Inflammatory macrophage (primary cell): ENCODE results near the gene GNAS.

Experiments used
- DNase-seq, 2 donors: peaks; one replicate each; pipeline ENCODE4 v3.0.0-alpha.2; 2020 to 2022

GNAS gene

GRCh38 chr20:58899512-58899911 is 47.0 kb downstream of the GNAS start:
- no peak for DNase-seq

GRCh38 chr20:58900397-58900796 is 47.9 kb downstream of the GNAS start:
- DNase-seq = no peak

DNA sequence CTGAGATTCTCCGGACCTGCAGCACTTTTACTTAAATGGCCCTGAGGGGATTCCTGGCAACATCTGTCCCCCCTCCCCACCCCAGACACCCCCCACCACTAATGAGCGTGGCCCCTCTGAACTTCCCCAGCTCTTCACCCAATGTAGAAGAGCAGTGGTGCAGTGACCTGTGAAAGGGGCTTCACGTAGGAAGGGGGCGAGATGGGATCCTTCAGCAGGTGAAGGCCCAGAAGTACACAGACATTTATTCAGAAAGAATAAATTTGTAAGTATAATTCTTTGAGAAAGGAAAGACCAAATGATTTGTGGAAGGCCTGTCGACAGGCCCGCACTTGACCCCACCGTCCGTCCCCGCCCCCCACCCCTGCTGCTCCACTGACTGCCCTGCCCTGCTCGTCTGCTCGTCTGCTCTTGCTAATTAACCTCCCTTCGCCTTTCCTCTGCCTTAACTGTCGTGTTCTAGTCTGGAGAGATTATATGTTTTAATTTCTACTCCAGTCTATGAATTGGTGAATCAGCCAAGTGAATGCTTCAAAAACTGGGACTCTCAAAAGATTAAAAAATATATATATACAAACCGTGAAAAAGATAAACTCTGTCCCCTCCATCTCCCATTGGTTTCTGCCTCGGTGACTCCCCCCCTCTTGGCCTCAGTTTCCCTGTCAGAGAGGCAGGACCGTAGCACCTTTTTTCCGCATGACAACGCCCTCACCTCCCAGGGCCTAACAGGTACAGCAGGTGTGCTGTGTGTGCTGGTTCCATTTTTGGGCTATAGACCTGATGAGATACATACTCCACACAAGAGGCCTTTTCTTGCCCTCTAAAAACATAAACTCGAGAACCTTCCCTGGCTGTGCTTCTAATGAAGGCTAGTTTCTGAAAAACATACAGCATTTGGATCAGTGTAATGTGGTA is 49.2 kb downstream of the GNAS start:
- no peak for DNase-seq

- DNase-seq = peak in 1 of 2 donors; percentile 25
Observed at GRCh38 chr20:58903614-58904013, 51.1 kb downstream of the GNAS start.

DNA sequence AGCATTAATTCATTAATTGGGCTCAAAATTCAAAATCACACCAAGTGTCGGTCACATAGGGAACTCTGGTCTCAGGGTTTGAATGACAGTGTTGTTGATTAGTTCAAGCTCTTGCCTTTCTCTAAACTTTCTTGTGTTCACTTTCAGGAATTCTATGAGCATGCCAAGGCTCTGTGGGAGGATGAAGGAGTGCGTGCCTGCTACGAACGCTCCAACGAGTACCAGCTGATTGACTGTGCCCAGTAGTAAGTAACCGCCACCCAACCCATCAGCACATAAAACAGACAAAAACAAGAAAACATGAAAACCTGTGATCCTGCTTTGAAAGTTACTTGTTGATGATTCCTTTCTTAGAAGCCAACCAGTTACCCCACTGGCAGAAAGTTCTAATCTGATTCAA is 52.7 kb downstream of the GNAS start:
- DNase-seq = no peak

GRCh38 chr20:58906111-58906510 is 53.6 kb downstream of the GNAS start:
- DNase-seq = no peak

DNA sequence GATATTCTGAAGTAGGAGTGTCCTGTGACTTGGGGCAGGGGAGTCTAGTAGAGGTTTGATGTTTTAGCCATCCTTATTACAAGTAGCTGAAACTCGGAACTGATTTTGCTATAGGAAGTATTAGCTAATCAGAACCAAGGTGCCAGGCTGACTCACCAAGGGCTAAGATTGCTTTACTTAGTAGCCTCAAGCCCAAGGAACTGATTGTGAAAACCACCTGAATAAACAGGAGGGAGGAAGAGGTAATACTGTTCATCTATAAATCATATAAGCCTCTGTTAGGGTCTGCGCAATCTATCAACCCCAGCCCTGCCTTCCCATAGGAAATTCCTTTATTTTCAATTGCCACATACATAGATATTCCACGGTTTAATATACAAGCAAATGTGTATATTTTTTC is 54.4 kb downstream of the GNAS start:
- peak; percentile 62 to 74 for DNase-seq

DNA sequence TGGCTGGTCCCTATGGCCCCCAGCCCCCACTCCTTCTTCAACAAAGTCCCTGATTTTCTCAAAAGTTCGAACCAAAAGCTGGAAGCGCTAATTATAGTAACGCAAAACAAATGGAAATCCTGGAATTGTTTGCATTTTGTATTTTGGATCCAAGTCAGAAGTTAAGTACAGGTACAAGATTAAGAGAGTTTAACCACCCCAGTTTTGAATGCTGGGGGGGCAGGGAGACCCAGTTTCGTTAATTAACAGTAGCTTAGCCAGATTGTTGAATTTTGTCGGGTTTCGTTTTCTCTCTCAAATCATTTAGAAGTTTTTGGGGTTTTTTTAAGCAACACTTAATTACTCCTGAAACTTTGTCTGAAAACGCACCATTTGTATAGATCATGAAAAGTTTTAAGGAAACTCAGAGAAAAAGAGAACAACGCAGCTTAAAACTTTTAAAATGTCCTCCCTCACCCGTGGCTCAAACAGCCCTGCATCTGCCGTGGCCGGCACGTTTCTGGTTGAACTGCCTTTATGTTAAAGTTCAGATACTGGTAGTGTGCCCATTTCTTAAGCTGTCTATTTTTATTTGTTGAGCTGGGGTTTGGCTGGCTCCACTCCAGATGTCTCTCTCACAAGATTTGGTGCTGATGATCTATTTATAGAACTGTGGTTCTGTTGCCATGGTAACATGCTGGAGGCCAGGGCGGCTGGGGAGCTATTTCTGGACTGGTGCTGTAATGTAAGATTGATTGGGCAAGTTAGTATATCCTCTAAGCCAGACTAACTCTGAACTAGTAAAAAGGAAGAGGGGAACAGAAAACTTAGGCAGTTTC is 55.0 kb downstream of the GNAS start:
- DNase-seq = peak; percentile 98 to 99

GRCh38 chr20:58908221-58908620 is 55.7 kb downstream of the GNAS start:
- DNase-seq = no peak

- DNase-seq = no peak
Observed at GRCh38 chr20:58908941-58909340, 56.4 kb downstream of the GNAS start.

DNA sequence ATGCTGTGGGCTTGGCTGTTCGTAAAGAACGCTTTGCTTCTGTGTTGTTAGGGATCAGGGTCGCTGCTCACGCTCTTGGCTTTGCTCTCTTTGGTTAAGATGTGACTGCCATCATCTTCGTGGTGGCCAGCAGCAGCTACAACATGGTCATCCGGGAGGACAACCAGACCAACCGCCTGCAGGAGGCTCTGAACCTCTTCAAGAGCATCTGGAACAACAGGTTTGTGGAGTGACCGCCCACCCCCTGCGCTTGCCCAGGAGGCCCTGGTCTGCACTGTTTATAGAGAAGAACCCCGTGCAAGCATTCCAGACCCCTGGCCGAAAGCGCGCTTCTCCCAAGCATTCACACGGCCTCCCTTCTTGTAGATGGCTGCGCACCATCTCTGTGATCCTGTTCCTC is 57.1 kb downstream of the GNAS start:
- DNase-seq = no peak

GRCh38 chr20:58910473-58910872 is 58.0 kb downstream of the GNAS start:
- DNase-seq = no peak

GRCh38 chr20:58911309-58911708 is 58.8 kb downstream of the GNAS start:
- DNase-seq = no peak

- DNase-seq = no peak
Observed at GRCh38 chr20:58911970-58912369, 59.5 kb downstream of the GNAS start.

DNA sequence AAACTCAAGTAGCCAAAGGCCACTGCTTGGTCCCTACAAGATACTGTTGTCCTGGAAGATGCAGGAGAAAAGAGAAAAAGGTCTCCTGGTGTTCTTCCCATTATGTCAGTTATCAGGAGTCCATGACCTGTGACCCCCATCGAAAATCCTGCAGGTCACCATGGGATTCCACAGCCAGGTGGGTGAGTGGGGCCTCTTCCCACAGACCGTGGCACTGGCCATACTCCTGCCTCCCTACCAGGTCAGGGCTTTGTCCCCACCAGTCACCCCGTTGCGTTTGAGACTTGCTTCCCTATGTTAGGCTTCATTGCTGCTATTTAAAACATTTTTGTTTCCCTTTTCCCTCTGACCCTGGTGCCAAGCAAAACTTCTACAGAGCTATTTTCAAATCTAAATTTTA is 60.6 kb downstream of the GNAS start:
- DNase-seq = no peak

DNA sequence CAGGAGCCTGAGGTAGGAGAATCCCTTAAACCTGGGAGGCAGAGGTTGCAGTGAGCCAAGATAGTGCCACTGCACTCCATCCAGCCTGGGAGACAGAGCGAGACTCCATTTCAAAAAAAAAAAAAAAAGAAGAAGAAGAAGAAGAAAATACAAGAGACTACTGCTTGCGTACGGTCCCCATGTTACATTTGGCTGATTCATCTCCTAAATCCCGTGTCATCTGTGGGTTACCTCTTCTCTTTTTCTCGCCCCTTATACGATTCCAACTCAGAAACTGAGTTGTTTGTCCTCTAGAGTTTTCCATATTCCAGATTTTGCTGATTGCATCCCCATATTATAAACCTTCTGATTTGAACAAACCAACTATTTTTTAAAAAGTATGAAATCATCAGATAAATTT is 66.1 kb downstream of the GNAS start:
- DNase-seq = peak; percentile 30 to 43

- DNase-seq = no peak
Observed at GRCh38 chr20:58921564-58921963, 69.0 kb downstream of the GNAS start.

DNA sequence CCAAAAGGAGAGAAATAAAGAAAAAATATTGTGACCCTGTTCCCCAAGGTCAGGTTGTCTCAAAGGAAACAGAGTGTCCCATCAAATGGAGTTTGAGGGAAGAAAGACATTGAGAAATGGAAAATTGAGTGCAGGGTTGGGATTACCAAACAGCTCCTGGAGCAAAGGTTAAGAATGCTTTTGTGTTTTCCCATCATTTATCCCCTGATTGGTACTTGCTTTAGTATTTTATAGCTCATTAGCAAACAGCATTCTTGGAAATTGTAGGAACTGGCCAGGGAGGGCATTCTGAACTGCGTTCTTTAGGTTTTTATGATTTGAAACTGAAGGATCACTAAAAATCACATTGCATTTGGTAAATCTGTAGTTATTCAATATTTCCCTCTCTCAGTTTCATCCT is 69.5 kb downstream of the GNAS start:
- no peak for DNase-seq

- DNase-seq = no peak
Observed at GRCh38 chr20:58923117-58923712, 70.7 kb downstream of the GNAS start.

- no peak for DNase-seq
Observed at GRCh38 chr20:58926802-58927489, 74.4 kb downstream of the GNAS start.

DNA sequence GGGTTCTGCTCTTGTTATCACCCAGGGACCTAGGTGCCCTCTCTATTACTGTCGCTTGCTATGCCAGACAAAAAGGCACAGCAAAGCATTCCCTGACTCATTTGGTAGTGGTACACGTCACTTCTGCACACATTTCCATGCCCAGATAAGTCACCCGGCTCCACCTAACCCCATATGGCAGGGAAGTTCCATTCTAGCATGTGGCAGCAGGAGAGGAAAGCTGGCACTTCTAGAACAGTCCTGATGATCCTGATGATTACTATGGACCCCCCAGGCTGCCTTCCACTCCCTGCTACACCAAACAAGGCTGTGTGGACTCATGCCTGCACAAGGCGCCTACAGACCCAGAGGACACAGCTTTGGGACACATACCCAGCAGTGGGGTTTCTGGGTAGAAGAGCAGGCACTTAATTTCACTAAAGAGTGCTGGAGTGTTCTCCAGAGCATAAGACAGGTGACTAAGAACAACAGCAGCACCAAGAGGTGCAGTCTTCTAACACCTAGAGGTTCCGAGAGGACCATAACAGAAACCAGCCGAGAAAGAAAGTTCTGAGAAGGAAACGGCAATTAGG is 75.1 kb downstream of the GNAS start:
- DNase-seq = no peak

- DNase-seq = no peak
Observed at GRCh38 chr20:58930496-58930895, 78.0 kb downstream of the GNAS start.
